ENCODE results near the gene SSX2IP.
"Not testable (repeated sequence)": the region's sequence is repeated elsewhere in the genome, so short reads cannot be mapped to it uniquely, and the experiment has no call there.

The SSX2IP gene

DNA sequence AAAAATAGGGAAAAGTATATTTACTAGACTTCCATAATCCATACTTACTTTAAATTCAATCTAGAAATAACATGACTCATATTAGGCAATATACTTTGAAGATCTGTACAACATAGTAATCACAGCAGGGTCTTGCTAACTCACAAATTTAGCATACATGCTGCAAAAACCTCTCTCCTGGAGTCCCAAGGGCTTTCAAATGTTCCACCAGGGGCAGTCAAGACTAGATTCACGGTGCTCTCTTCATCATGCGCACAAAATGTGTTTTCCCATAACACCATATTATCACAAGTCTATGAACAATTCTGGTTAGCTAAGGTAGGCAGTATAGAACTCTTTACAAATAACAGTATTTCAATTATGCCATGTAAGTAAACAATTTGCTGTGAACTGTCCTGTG, 45.8 kb downstream of the SSX2IP start:
- DNase-seq (ENCODE audit: extremely low read depth, insufficient read length), result no peak
- H3K27me3 ChIP-seq (replicated peaks; ENCODE audit: control insufficient read depth, insufficient read depth, low read length), result no peaks in the 10 kb centered on the region
- H3K4me3 ChIP-seq (replicated peaks; ENCODE audit: low read depth, low read length), result no peak overlapping the region
- H3K36me3 ChIP-seq (ENCODE audit: control insufficient read depth, insufficient read depth, low read length), result no peaks in the 10 kb centered on the region
- TF ChIP-seq, protein P1, sequence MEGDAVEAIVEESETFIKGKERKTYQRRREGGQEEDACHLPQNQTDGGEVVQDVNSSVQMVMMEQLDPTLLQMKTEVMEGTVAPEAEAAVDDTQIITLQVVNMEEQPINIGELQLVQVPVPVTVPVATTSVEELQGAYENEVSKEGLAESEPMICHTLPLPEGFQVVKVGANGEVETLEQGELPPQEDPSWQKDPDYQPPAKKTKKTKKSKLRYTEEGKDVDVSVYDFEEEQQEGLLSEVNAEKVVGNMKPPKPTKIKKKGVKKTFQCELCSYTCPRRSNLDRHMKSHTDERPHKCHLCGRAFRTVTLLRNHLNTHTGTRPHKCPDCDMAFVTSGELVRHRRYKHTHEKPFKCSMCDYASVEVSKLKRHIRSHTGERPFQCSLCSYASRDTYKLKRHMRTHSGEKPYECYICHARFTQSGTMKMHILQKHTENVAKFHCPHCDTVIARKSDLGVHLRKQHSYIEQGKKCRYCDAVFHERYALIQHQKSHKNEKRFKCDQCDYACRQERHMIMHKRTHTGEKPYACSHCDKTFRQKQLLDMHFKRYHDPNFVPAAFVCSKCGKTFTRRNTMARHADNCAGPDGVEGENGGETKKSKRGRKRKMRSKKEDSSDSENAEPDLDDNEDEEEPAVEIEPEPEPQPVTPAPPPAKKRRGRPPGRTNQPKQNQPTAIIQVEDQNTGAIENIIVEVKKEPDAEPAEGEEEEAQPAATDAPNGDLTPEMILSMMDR (IDR thresholded peaks at IDR 0.05; ENCODE audit: insufficient read depth, low read length, poor library complexity, severe bottlenecking), result no peak

DNA sequence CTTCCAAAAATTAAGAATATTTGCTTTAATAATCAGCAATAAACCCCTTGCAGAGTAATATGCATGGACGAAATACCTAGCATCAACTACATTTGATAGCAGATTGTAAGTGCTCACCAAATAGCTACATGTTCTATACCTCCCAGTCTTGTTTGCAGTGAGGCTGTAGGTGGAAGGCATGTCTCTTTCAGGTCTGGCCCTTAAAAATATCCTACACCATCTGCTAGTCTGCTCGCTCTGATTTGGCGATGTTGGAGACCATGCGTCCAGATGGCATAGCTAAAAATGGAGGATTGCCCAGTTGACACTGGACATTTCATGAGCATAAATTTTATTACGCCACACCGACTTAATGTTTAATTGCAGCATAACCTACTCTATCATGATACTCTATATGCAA, 47.1 kb downstream of the SSX2IP start:
- DNase-seq (ENCODE audit: extremely low read depth, insufficient read length), result no peak
- Histone ChIP-seq H3K36me3 (ENCODE audit: control insufficient read depth, insufficient read depth, low read length) (no peaks in the 10 kb centered on the region), H3K4me3 (replicated peaks; ENCODE audit: low read depth, low read length) (no peak overlapping the region), H3K27me3 (replicated peaks; ENCODE audit: control insufficient read depth, insufficient read depth, low read length) (no peaks in the 10 kb centered on the region)
- TF ChIP-seq, protein P1 (IDR thresholded peaks at IDR 0.05; ENCODE audit: insufficient read depth, low read length, poor library complexity, severe bottlenecking), result no peak

DNA sequence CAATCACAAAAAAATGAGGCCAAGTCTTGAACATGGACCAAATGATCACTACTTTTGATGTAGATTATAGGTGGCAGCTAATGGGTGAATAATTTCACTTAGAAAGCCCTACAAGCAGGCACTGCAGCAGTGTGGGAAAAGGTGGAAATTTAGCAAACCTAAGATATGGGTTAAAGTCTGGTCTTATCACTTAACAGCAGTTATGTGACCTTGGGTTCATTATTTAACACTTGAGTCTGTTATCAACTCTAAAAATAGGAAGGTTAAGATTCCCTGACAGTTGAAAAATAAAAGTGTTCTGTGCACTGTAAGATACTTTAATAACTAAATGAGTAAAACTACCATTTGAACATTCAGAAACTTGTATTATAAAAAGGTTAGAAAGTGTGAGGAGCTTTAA, 47.5 kb downstream of the SSX2IP start:
- Histone ChIP-seq H3K36me3 (ENCODE audit: control insufficient read depth, insufficient read depth, low read length) (no peaks in the 10 kb centered on the region), H3K4me3 (replicated peaks; ENCODE audit: low read depth, low read length) (no peak overlapping the region), H3K27me3 (replicated peaks; ENCODE audit: control insufficient read depth, insufficient read depth, low read length) (no peaks in the 10 kb centered on the region)
- no peak for DNase-seq (ENCODE audit: extremely low read depth, insufficient read length)
- TF ChIP-seq, protein P1 (IDR thresholded peaks at IDR 0.05; ENCODE audit: insufficient read depth, low read length, poor library complexity, severe bottlenecking), result no peak

DNA sequence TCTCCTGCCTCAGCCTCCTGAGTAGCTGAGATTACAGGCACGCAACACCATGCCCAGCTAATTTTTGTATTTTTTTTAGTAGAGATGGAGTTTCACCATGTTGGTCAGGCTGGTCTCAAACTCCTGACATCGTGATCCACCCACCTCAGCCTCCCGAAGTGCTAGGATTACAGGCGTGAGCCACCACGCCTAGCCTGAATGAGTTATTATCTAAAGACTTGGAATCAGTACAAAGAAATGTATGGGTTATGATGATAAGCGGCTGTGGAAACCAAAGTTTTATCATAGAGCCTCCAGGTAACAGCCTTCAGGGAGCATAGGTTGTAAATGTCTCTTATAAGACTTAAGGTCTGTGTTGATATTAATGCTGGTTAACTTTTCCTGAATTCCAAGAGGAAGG, 50.5 kb downstream of the SSX2IP start:
- H3K27me3 ChIP-seq (replicated peaks; ENCODE audit: control insufficient read depth, insufficient read depth, low read length); H3K36me3 ChIP-seq (ENCODE audit: control insufficient read depth, insufficient read depth, low read length); H3K4me3 ChIP-seq (replicated peaks; ENCODE audit: low read depth, low read length); DNase-seq (ENCODE audit: extremely low read depth, insufficient read length): not testable (repeated sequence)

DNA sequence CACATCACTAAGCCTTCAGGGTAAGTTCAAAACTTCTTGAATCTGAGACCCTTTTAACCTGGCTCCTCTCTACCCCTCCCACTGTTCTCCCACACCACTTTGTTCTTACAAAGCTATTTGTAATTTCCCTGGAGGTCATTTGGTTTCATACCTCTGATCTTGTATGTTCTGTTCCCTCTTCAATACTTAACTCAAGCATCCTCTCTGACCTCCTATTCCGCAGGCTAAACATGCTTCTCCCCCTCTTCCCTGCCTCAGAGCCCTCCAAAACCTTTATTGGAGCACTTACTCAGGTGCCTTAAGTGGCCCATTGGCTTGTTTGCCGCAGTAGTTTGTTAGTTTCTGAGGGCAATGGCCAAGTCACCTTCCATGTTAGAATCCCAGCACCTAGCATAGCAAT, 54.8 kb downstream of the SSX2IP start:
- Histone ChIP-seq H3K4me3 (replicated peaks; ENCODE audit: low read depth, low read length) (no peak overlapping the region), H3K27me3 (replicated peaks; ENCODE audit: control insufficient read depth, insufficient read depth, low read length) (no peaks in the 10 kb centered on the region), H3K36me3 (ENCODE audit: control insufficient read depth, insufficient read depth, low read length) (no peaks in the 10 kb centered on the region)
- TF ChIP-seq, protein P1 (IDR thresholded peaks at IDR 0.05; ENCODE audit: insufficient read depth, low read length, poor library complexity, severe bottlenecking), result no peak
- no peak for DNase-seq (ENCODE audit: extremely low read depth, insufficient read length)

DNA sequence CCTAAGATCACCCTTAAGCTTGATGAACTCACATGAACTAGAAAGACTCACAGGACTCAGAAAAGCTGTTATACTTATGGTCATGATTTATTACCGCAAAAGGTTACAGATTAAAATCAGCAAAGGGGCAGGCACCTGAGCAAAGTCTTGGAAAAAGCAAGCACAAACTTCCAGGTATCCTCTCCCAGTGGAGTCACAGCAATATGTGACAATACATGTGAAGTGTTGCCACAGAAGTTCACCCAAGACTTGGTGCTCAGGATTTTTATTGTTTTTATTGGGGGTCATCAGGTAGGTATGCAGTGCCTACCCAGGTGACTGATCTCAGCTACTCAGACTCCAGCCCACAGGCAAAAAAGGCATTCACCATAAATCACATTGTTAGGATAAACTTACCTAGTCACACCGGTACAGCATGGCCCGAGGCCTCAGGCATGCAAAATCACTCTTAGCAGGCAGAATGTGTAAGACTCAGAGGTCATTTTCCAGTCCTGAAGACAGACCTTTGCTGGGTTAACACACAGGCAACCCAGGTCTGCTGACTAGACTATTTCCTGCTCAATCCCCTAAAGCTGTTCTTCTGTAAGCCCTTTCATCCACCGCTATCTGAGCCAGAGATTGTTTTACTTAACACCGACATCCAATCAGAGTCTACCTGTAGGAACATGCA, 55.6 kb downstream of the SSX2IP start:
- H3K4me3 ChIP-seq (replicated peaks; ENCODE audit: low read depth, low read length), result no peak overlapping the region
- no peaks in the 10 kb centered on the region for H3K27me3 ChIP-seq (replicated peaks; ENCODE audit: control insufficient read depth, insufficient read depth, low read length)
- H3K36me3 ChIP-seq (ENCODE audit: control insufficient read depth, insufficient read depth, low read length), result no peaks in the 10 kb centered on the region
- no peak for DNase-seq (ENCODE audit: extremely low read depth, insufficient read length)
- TF ChIP-seq, protein P1 (IDR thresholded peaks at IDR 0.05; ENCODE audit: insufficient read depth, low read length, poor library complexity, severe bottlenecking), result no peak
